ENCODE results near the gene DMD.
"Not testable (repeated sequence)": the region's sequence is repeated elsewhere in the genome, so short reads cannot be mapped to it uniquely, and the experiment has no call there.

DMD gene

GRCh38 chrX:32741910-32742309 lies 469.4 kb downstream of the DMD start:
- Histone ChIP-seq H3K36me3 (ENCODE audit: control insufficient read depth in 1 of 2, insufficient read depth in 2 of 2, low read length in 2 of 2) (no peaks in the 10 kb centered on the region), H2AFZ (ENCODE audit: insufficient read depth, low read length, poor library complexity) (no peak overlapping the region), H4K12ac (ENCODE audit: low read depth, low read length) (no peak overlapping the region), H2BK120ac (ENCODE audit: insufficient read depth, low read length, poor library complexity) (no peak overlapping the region), H3K9ac (ENCODE audit: low read length) (no peak overlapping the region), H3K4me3 (ENCODE audit: low read depth, low read length) (no peak overlapping the region), H2BK5ac (ENCODE audit: low read depth, low read length, poor library complexity) (no peak overlapping the region), H4K8ac (ENCODE audit: low read depth, low read length) (no peak overlapping the region), H3K4ac (ENCODE audit: low read depth, low read length) (no peak overlapping the region), H3K27ac (ENCODE audit: low read depth, low read length) (no peak overlapping the region), H3K79me2 (ENCODE audit: control insufficient read depth, insufficient read depth, low read length, poor library complexity) (no peaks in the 10 kb centered on the region), H3K4me2 (ENCODE audit: low read length) (no peak overlapping the region), H3K18ac (ENCODE audit: low read length) (no peak overlapping the region), H3K14ac (ENCODE audit: low read length) (no peak overlapping the region), H3K4me1 (ENCODE audit: control insufficient read depth in 1 of 2, insufficient read depth in 2 of 2, low read length in 2 of 2) (no peaks in the 10 kb centered on the region), H3K9me3 (ENCODE audit: insufficient read depth, low read depth, low read length) (no peaks in the 10 kb centered on the region), H3K79me1 (ENCODE audit: low read length) (no peaks in the 10 kb centered on the region), H3K23ac (ENCODE audit: low read length) (no peak overlapping the region), H4K91ac (ENCODE audit: low read depth, low read length) (no peak overlapping the region), H3K27me3 (ENCODE audit: insufficient read depth, low read length) (no peaks in the 10 kb centered on the region), H2BK12ac (ENCODE audit: low read length) (no peak overlapping the region), H2AK5ac (ENCODE audit: low read length) (no peak overlapping the region)
- no peak for DNase-seq
- WGBS (ENCODE audit: extremely low coverage, insufficient coverage, insufficient read length), result no CpG with 5 or more reads among the region's 3 CpGs

GRCh38 chrX:32708542-32708941 lies 502.8 kb downstream of the DMD start:
- no peak overlapping the region for H3K23ac ChIP-seq (ENCODE audit: low read length)
- no peak overlapping the region for H3K14ac ChIP-seq (ENCODE audit: low read length)
- no peak overlapping the region for H3K4ac ChIP-seq (ENCODE audit: low read depth, low read length)
- no peak overlapping the region for H4K12ac ChIP-seq (ENCODE audit: low read depth, low read length)
- H4K8ac ChIP-seq (ENCODE audit: low read depth, low read length), result no peak overlapping the region
- no peak for DNase-seq
- no peaks in the 10 kb centered on the region for H3K27me3 ChIP-seq (ENCODE audit: insufficient read depth, low read length)
- no peak overlapping the region for H2AK5ac ChIP-seq (ENCODE audit: low read length)
- no peak overlapping the region for H3K9ac ChIP-seq (ENCODE audit: low read length)
- H3K36me3 ChIP-seq (ENCODE audit: control insufficient read depth in 1 of 2, insufficient read depth in 2 of 2, low read length in 2 of 2), result no peaks in the 10 kb centered on the region
- no peak overlapping the region for H2BK12ac ChIP-seq (ENCODE audit: low read length)
- no peaks in the 10 kb centered on the region for H3K4me1 ChIP-seq (ENCODE audit: control insufficient read depth in 1 of 2, insufficient read depth in 2 of 2, low read length in 2 of 2)
- no peak overlapping the region for H3K4me3 ChIP-seq (ENCODE audit: low read depth, low read length)
- no peak overlapping the region for H3K4me2 ChIP-seq (ENCODE audit: low read length)
- H4K91ac ChIP-seq (ENCODE audit: low read depth, low read length), result no peak overlapping the region
- no peaks in the 10 kb centered on the region for H3K9me3 ChIP-seq (ENCODE audit: insufficient read depth, low read depth, low read length)
- H2AFZ ChIP-seq (ENCODE audit: insufficient read depth, low read length, poor library complexity), result no peak overlapping the region
- no peak overlapping the region for H3K27ac ChIP-seq (ENCODE audit: low read depth, low read length)
- no peaks in the 10 kb centered on the region for H3K79me2 ChIP-seq (ENCODE audit: control insufficient read depth, insufficient read depth, low read length, poor library complexity)
- H2BK5ac ChIP-seq (ENCODE audit: low read depth, low read length, poor library complexity), result no peak overlapping the region
- H3K18ac ChIP-seq (ENCODE audit: low read length), result no peak overlapping the region
- no CpG with 5 or more reads among the region's 4 CpGs for WGBS (ENCODE audit: extremely low coverage, insufficient coverage, insufficient read length)
- no peak overlapping the region for H2BK120ac ChIP-seq (ENCODE audit: insufficient read depth, low read length, poor library complexity)
- no peaks in the 10 kb centered on the region for H3K79me1 ChIP-seq (ENCODE audit: low read length)

- WGBS (ENCODE audit: extremely low coverage, insufficient coverage, insufficient read length), result no CpG with 5 or more reads among the region's 9 CpGs
- not testable (repeated sequence) for DNase-seq; H2AK5ac ChIP-seq (ENCODE audit: low read length)
These were observed 506.0 kb downstream of the DMD start for GRCh38 chrX:32705385-32705784.

GRCh38 chrX:32687379-32687778 lies 524.0 kb downstream of the DMD start:
- H4K12ac ChIP-seq (ENCODE audit: low read depth, low read length), result no peak overlapping the region
- no peaks in the 10 kb centered on the region for H3K79me1 ChIP-seq (ENCODE audit: low read length)
- no peaks in the 10 kb centered on the region for H3K36me3 ChIP-seq (ENCODE audit: control insufficient read depth in 1 of 2, insufficient read depth in 2 of 2, low read length in 2 of 2)
- no peak overlapping the region for H3K4ac ChIP-seq (ENCODE audit: low read depth, low read length)
- no peak overlapping the region for H2AFZ ChIP-seq (ENCODE audit: insufficient read depth, low read length, poor library complexity)
- DNase-seq, result no peak
- H2AK5ac ChIP-seq (ENCODE audit: low read length), result no peak overlapping the region
- WGBS (ENCODE audit: extremely low coverage, insufficient coverage, insufficient read length), result no CpG with 5 or more reads among the region's 1 CpG
- no peak overlapping the region for H2BK5ac ChIP-seq (ENCODE audit: low read depth, low read length, poor library complexity)
- H3K4me3 ChIP-seq (ENCODE audit: low read depth, low read length), result no peak overlapping the region
- H3K9me3 ChIP-seq (ENCODE audit: insufficient read depth, low read depth, low read length), result no peaks in the 10 kb centered on the region
- no peaks in the 10 kb centered on the region for H3K27me3 ChIP-seq (ENCODE audit: insufficient read depth, low read length)
- H2BK120ac ChIP-seq (ENCODE audit: insufficient read depth, low read length, poor library complexity), result no peak overlapping the region
- no peak overlapping the region for H2BK12ac ChIP-seq (ENCODE audit: low read length)
- H4K91ac ChIP-seq (ENCODE audit: low read depth, low read length), result no peak overlapping the region
- H3K4me2 ChIP-seq (ENCODE audit: low read length), result no peak overlapping the region
- no peaks in the 10 kb centered on the region for H3K79me2 ChIP-seq (ENCODE audit: control insufficient read depth, insufficient read depth, low read length, poor library complexity)
- no peak overlapping the region for H3K18ac ChIP-seq (ENCODE audit: low read length)
- no peaks in the 10 kb centered on the region for H3K4me1 ChIP-seq (ENCODE audit: control insufficient read depth in 1 of 2, insufficient read depth in 2 of 2, low read length in 2 of 2)
- H3K9ac ChIP-seq (ENCODE audit: low read length), result no peak overlapping the region
- H3K14ac ChIP-seq (ENCODE audit: low read length), result no peak overlapping the region
- no peak overlapping the region for H4K8ac ChIP-seq (ENCODE audit: low read depth, low read length)
- H3K27ac ChIP-seq (ENCODE audit: low read depth, low read length), result no peak overlapping the region
- no peak overlapping the region for H3K23ac ChIP-seq (ENCODE audit: low read length)

More at GRCh38 chrX:32705385-32705784, 506.0 kb downstream of the DMD start:
- H3K4me3 ChIP-seq (ENCODE audit: low read depth, low read length); H3K27me3 ChIP-seq (ENCODE audit: insufficient read depth, low read length); H3K79me2 ChIP-seq (ENCODE audit: control insufficient read depth, insufficient read depth, low read length, poor library complexity); H3K9me3 ChIP-seq (ENCODE audit: insufficient read depth, low read depth, low read length); H2BK5ac ChIP-seq (ENCODE audit: low read depth, low read length, poor library complexity); H2BK12ac ChIP-seq (ENCODE audit: low read length); H3K23ac ChIP-seq (ENCODE audit: low read length); H2BK120ac ChIP-seq (ENCODE audit: insufficient read depth, low read length, poor library complexity); H4K12ac ChIP-seq (ENCODE audit: low read depth, low read length); H3K36me3 ChIP-seq (ENCODE audit: control insufficient read depth in 1 of 2, insufficient read depth in 2 of 2, low read length in 2 of 2); H4K91ac ChIP-seq (ENCODE audit: low read depth, low read length); H4K8ac ChIP-seq (ENCODE audit: low read depth, low read length); H2AFZ ChIP-seq (ENCODE audit: insufficient read depth, low read length, poor library complexity); H3K9ac ChIP-seq (ENCODE audit: low read length); H3K18ac ChIP-seq (ENCODE audit: low read length); H3K4me1 ChIP-seq (ENCODE audit: control insufficient read depth in 1 of 2, insufficient read depth in 2 of 2, low read length in 2 of 2); H3K4me2 ChIP-seq (ENCODE audit: low read length); H3K79me1 ChIP-seq (ENCODE audit: low read length); H3K27ac ChIP-seq (ENCODE audit: low read depth, low read length); H3K14ac ChIP-seq (ENCODE audit: low read length); H3K4ac ChIP-seq (ENCODE audit: low read depth, low read length): not testable (repeated sequence)

Measured in trophoblast cell (in vitro differentiated cells and primary cell).